WTC11 (cell line): ENCODE data around the gene RXRB. TPM values are rescaled to one million over a fixed set of nuclear protein-coding genes. Genes with fewer than 3 reads are reported as not detected.

Experiments used
- ATAC-seq: fragments of 200-7000 bp; cut with Tn5 transposase; 2 replicates; pipeline ENCODE4 v1.10.0; 2021; ENCODE audit warnings: mild to moderate bottlenecking, moderate library complexity
- CTCF ChIA-PET: fragments of 300-600 bp; sonication (Branson Sonifier 250); formaldehyde crosslinking; loops from one replicate; lab custom pipeline; 2021; ENCODE audit warnings: antibody characterized with exemption; lab: Charles Lee
- POLR2A ChIA-PET: fragments of 350-600 bp; sonication (Branson Sonifier 250); formaldehyde crosslinking; loops from one replicate; lab custom pipeline; 2021; ENCODE audit warnings: antibody characterized with exemption; lab: Charles Lee
- DNase-seq: peaks from one replicate; pipeline ENCODE4 v3.0.0; 2021; ENCODE audit warnings: low spot score
- H3K27ac Mint-ChIP-seq: 2 replicates; pipeline ENCODE4 v1.8.0; 2021; ENCODE audit warnings: mixed read lengths
- H3K27me3 Mint-ChIP-seq: 2 replicates; pipeline ENCODE4 v1.8.0; 2021; ENCODE audit warnings: low read depth, mild to moderate bottlenecking, moderate library complexity, mixed read lengths
- H3K36me3 Mint-ChIP-seq: 2 replicates; pipeline ENCODE4 v1.8.0; 2021; ENCODE audit warnings: mixed read lengths
- H3K4me1 Mint-ChIP-seq: 2 replicates; pipeline ENCODE4 v1.8.0; 2022; ENCODE audit warnings: mixed read lengths
- H3K4me3 Mint-ChIP-seq: 2 replicates; pipeline ENCODE4 v1.8.0; 2021; ENCODE audit warnings: mild to moderate bottlenecking, moderate library complexity, mixed read lengths
- H3K9me3 Mint-ChIP-seq: 2 replicates; pipeline ENCODE4 v1.8.0; 2021; ENCODE audit warnings: mixed read lengths
- CBFB ChIP-seq: sonication (generic); formaldehyde crosslinking; IDR thresholded peaks from 2 replicates; pipeline ENCODE4 v1.8.1; 2022; ENCODE audit warnings: mild to moderate bottlenecking, low read depth, missing genetic modification reagents
- CREB1 ChIP-seq: sonication (generic); formaldehyde crosslinking; IDR thresholded peaks from 2 replicates; pipeline ENCODE4 v1.8.0; 2023; ENCODE audit warnings: mild to moderate bottlenecking, missing genetic modification reagents
- EMX1 ChIP-seq: fragments of 250-450 bp; sonication (Bioruptor Pico); IDR thresholded peaks from 2 replicates; pipeline ENCODE4 v1.8.0; 2021; ENCODE audit warnings: mild to moderate bottlenecking
- ERG ChIP-seq: fragments of 250-450 bp; sonication (Bioruptor Pico); IDR thresholded peaks from 2 replicates; pipeline ENCODE4 v1.8.0; 2021; ENCODE audit warnings: mild to moderate bottlenecking
- ESRRA ChIP-seq: sonication (generic); formaldehyde crosslinking; IDR thresholded peaks from 2 replicates; pipeline ENCODE4 v1.8.1; 2022; ENCODE audit warnings: mild to moderate bottlenecking, missing genetic modification reagents, borderline replicate concordance
- ETV6 ChIP-seq: sonication (generic); formaldehyde crosslinking; IDR thresholded peaks from 2 replicates; pipeline ENCODE4 v1.8.1; 2022; ENCODE audit warnings: mild to moderate bottlenecking, missing genetic modification reagents
- FOXJ3 ChIP-seq: sonication (generic); formaldehyde crosslinking; IDR thresholded peaks from 2 replicates; pipeline ENCODE4 v1.9.0; 2021; ENCODE audit warnings: missing genetic modification reagents, mild to moderate bottlenecking, borderline replicate concordance
- GRHL2 ChIP-seq: fragments of 250-450 bp; sonication (Bioruptor Pico); IDR thresholded peaks from 2 replicates; pipeline ENCODE4 v1.8.0; 2022; ENCODE audit warnings: mild to moderate bottlenecking, moderate library complexity; ENCODE audit not compliant: insufficient replicate concordance, severe bottlenecking
- MLX ChIP-seq: sonication (generic); formaldehyde crosslinking; IDR thresholded peaks from 2 replicates; pipeline ENCODE4 v1.8.1; 2023; ENCODE audit warnings: mild to moderate bottlenecking, missing genetic modification reagents, moderate library complexity
- NR2C2 ChIP-seq: sonication (generic); formaldehyde crosslinking; IDR thresholded peaks from 2 replicates; pipeline ENCODE4 v1.8.0; 2022; ENCODE audit warnings: mild to moderate bottlenecking, missing genetic modification reagents
- PRRX2 ChIP-seq: fragments of 250-450 bp; sonication (Bioruptor Pico); IDR thresholded peaks from 2 replicates; pipeline ENCODE4 v1.8.0; 2021; ENCODE audit warnings: mild to moderate bottlenecking
- RELA ChIP-seq: sonication (generic); formaldehyde crosslinking; IDR thresholded peaks from 2 replicates; pipeline ENCODE4 v1.8.1; 2022; ENCODE audit warnings: missing genetic modification reagents, mild to moderate bottlenecking, borderline replicate concordance
- SMAD3 ChIP-seq: sonication (generic); formaldehyde crosslinking; IDR thresholded peaks from 2 replicates; pipeline ENCODE4 v1.8.0; 2022; ENCODE audit warnings: missing genetic modification reagents, mild to moderate bottlenecking, borderline replicate concordance
- STAT6 ChIP-seq: sonication (generic); formaldehyde crosslinking; conservative IDR thresholded peaks from 2 replicates; pipeline ENCODE4 v1.8.1; 2023; ENCODE audit warnings: mild to moderate bottlenecking, low read depth, missing genetic modification reagents, moderate library complexity
- TCF7 ChIP-seq: sonication (generic); formaldehyde crosslinking; IDR thresholded peaks from 2 replicates; pipeline ENCODE4 v1.8.0; 2022; ENCODE audit warnings: mild to moderate bottlenecking, low read depth, missing genetic modification reagents, moderate library complexity
- TP53 ChIP-seq: sonication (generic); formaldehyde crosslinking; IDR thresholded peaks from 2 replicates; pipeline ENCODE4 v1.8.1; 2023; ENCODE audit warnings: mild to moderate bottlenecking, missing genetic modification reagents
- ZBTB21 ChIP-seq: sonication (generic); formaldehyde crosslinking; IDR thresholded peaks from 2 replicates; pipeline ENCODE4 v1.8.1; 2023; ENCODE audit warnings: mild to moderate bottlenecking, missing genetic modification reagents, borderline replicate concordance
- ZMAT4 ChIP-seq: fragments of 250-450 bp; sonication (Bioruptor Pico); IDR thresholded peaks from 2 replicates; pipeline ENCODE4 v1.9.0; 2021; ENCODE audit warnings: mild to moderate bottlenecking
- ZNF263 ChIP-seq: sonication (generic); formaldehyde crosslinking; IDR thresholded peaks from 2 replicates; pipeline ENCODE4 v1.8.1; 2022; ENCODE audit warnings: low read depth, mild to moderate bottlenecking, moderate library complexity, missing genetic modification reagents
- ZNF281 ChIP-seq: sonication (generic); formaldehyde crosslinking; IDR thresholded peaks from 2 replicates; pipeline ENCODE4 v1.8.0; 2023; ENCODE audit warnings: mild to moderate bottlenecking, missing genetic modification reagents
- ZNF396 ChIP-seq: fragments of 250-450 bp; sonication (Bioruptor Pico); IDR thresholded peaks from 2 replicates; pipeline ENCODE4 v1.8.0; 2021; ENCODE audit warnings: mild to moderate bottlenecking, moderate library complexity, borderline replicate concordance
- ZNF416 ChIP-seq: fragments of 250-450 bp; sonication (Bioruptor Pico); IDR thresholded peaks from 2 replicates; pipeline ENCODE4 v1.9.0; 2021; ENCODE audit warnings: mild to moderate bottlenecking, inconsistent platforms
- total RNA-seq: library from RNA; stranded (reverse); gene quantifications from 3 replicates; pipeline ENCODE4 v1.2.3, GENCODE V29; 2021
- TF ChIP-seq, protein P1 (sequence below): sonication (generic); formaldehyde crosslinking; conservative IDR thresholded peaks from 2 replicates; pipeline ENCODE4 v1.8.1; 2022; ENCODE audit warnings: mild to moderate bottlenecking, missing genetic modification reagents
- TF ChIP-seq, protein P2 (sequence below): sonication (generic); formaldehyde crosslinking; IDR thresholded peaks from 2 replicates; pipeline ENCODE4 v1.8.0; 2022; ENCODE audit warnings: mild to moderate bottlenecking, missing genetic modification reagents
- TF ChIP-seq, protein P3 (sequence below): sonication (generic); formaldehyde crosslinking; IDR thresholded peaks from 2 replicates; pipeline ENCODE4 v1.8.1; 2022; ENCODE audit warnings: low read depth, missing genetic modification reagents, borderline replicate concordance

RXRB gene
- total RNA-seq, 1 experiment from 2014 or later = 24.5 TPM

DNA sequence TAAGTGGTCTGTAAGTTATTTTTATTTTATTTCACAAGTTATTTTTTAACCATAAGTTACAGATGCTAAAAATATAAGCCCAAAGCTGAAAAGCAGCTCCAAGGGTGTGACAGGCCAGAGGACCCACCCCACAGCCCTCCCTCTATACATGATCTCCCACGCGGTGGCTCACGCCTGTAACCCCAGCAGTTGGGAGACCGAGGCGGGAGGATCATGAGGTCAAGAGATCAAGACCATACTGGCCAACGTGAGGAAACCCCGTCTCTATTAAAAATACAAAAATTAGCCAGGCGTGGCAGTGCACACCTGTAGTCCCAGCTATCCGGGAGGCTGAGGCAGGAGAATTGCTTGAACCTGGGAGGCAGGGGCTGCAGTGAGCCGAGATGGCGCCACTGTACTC is 40.4 kb downstream of the RXRB start:
- Mint-ChIP-seq H3K9me3 (no peaks in the 10 kb centered on the region), H3K27ac (no peak overlapping the region), H3K4me1 (peaks cover 22% of the 10 kb centered on the region), H3K4me3 (no peak overlapping the region), H3K27me3 (peaks cover 25% of the 10 kb centered on the region), H3K36me3 (no peaks in the 10 kb centered on the region)
- ChIA-PET CTCF (interaction anchor here (1.0 to 7.1 kb wide), 12 partner anchors 10 to 175 kb away, joined by 4 to 55 read pairs (median 11); partner anchors contain the start of gene B3GALT4), POLR2A (no interaction called here)
- ATAC-seq (no peak), DNase-seq (no peak)
- TF ChIP-seq CBFB (CRISPR knock-in tag) (no peak), GRHL2 (CRISPR knock-in tag) (no peak), ESRRA (CRISPR knock-in tag) (no peak), RELA (CRISPR knock-in tag) (no peak), ERG (CRISPR knock-in tag) (no peak), ZNF416 (CRISPR knock-in tag) (no peak), TP53 (no peak), PRRX2 (no peak), FOXJ3 (no peak), ZMAT4 (CRISPR knock-in tag) (no peak), SMAD3 (CRISPR knock-in tag) (no peak), TCF7 (CRISPR knock-in tag) (no peak)
- TF ChIP-seq, protein P1, sequence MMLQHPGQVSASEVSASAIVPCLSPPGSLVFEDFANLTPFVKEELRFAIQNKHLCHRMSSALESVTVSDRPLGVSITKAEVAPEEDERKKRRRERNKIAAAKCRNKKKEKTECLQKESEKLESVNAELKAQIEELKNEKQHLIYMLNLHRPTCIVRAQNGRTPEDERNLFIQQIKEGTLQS (CRISPR knock-in tag) = no peak

- ATAC-seq (no peak), DNase-seq (no peak)
- peaks cover 8% of the 10 kb centered on the region for H3K9me3 Mint-ChIP-seq
- peaks cover 22% of the 10 kb centered on the region for H3K27me3 Mint-ChIP-seq
- H3K36me3 Mint-ChIP-seq = peaks cover 8% of the 10 kb centered on the region
- H3K27ac Mint-ChIP-seq = no peak overlapping the region
- peaks cover 14% of the 10 kb centered on the region for H3K4me1 Mint-ChIP-seq
- ChIA-PET CTCF (interaction anchor here (0.6 to 2.0 kb wide), 5 partner anchors 9 to 91 kb away, joined by 3 to 7 read pairs (median 4); partner anchors contain the start of gene HSD17B8), POLR2A (interaction anchor here (0.6 kb wide), 1 partner anchor 178 kb away, joined by 3 read pairs; no protein-coding TSS in a partner anchor)
- H3K4me3 Mint-ChIP-seq = no peak overlapping the region
- no peak for TF ChIP-seq STAT6 (CRISPR knock-in tag)
- no peak for TF ChIP-seq GRHL2 (CRISPR knock-in tag)
- TF ChIP-seq MLX (CRISPR knock-in tag) = no peak
- TF ChIP-seq EMX1 (CRISPR knock-in tag) = no peak
- no peak for TF ChIP-seq ZNF281 (CRISPR knock-in tag)
- no peak for TF ChIP-seq NR2C2 (CRISPR knock-in tag)
- no peak for TF ChIP-seq CREB1 (CRISPR knock-in tag)
- TF ChIP-seq, protein P2, sequence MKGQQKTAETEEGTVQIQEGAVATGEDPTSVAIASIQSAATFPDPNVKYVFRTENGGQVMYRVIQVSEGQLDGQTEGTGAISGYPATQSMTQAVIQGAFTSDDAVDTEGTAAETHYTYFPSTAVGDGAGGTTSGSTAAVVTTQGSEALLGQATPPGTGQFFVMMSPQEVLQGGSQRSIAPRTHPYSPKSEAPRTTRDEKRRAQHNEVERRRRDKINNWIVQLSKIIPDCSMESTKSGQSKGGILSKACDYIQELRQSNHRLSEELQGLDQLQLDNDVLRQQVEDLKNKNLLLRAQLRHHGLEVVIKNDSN = no peak
- TF ChIP-seq, protein P3, sequence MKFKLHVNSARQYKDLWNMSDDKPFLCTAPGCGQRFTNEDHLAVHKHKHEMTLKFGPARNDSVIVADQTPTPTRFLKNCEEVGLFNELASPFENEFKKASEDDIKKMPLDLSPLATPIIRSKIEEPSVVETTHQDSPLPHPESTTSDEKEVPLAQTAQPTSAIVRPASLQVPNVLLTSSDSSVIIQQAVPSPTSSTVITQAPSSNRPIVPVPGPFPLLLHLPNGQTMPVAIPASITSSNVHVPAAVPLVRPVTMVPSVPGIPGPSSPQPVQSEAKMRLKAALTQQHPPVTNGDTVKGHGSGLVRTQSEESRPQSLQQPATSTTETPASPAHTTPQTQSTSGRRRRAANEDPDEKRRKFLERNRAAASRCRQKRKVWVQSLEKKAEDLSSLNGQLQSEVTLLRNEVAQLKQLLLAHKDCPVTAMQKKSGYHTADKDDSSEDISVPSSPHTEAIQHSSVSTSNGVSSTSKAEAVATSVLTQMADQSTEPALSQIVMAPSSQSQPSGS (CRISPR knock-in tag) = no peak
- TF ChIP-seq ZNF396 (CRISPR knock-in tag) = no peak
- no peak for TF ChIP-seq ZBTB21 (CRISPR knock-in tag)
- no peak for TF ChIP-seq ZNF263
- TF ChIP-seq SMAD3 (CRISPR knock-in tag) = no peak
- TF ChIP-seq ETV6 (CRISPR knock-in tag) = no peak
Observed at GRCh38 chr6:33156964-33157363, 43.5 kb downstream of the RXRB start.
